NCI-H1417 (cell line): ENCODE data around the gene KLF4.

Experiments
- DNase-seq, 3 experiments: peaks; one replicate each; lab custom pipeline; 2025; lab: John Stamatoyannopoulos, UW

The KLF4 gene

DNA sequence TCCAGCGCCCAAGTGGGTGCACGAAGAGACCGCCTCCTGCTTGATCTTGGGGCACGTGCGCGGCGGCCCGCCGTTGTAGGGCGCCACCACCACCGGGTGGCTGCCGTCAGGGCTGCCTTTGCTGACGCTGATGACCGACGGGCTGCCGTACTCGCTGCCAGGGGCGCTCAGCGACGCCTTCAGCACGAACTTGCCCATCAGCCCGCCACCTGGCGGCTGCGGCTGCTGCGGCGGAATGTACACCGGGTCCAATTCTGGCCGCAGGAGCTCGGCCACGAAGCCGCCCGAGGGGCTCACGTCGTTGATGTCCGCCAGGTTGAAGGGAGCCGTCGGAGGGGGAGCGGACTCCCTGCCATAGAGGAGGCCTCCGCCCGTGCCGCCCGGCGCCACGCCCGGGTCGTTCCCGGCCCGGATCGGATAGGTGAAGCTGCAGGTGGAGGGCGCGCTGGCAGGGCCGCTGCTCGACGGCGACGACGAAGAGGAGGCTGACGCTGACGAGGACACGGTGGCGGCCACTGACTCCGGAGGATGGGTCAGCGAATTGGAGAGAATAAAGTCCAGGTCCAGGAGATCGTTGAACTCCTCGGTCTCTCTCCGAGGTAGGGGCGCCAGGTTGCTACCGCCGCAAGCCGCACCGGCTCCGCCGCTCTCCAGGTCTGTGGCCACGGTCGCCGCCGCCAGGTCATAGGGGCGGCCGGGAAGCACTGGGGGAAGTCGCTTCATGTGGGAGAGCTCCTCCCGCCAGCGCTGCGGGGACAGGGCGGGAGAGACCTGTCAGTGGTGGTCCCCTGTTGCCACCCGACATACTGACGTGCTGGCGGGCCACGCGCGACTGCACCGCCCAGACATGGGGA, 1.8 kb downstream of the KLF4 start:
- DNase-seq, result no peak

DNA sequence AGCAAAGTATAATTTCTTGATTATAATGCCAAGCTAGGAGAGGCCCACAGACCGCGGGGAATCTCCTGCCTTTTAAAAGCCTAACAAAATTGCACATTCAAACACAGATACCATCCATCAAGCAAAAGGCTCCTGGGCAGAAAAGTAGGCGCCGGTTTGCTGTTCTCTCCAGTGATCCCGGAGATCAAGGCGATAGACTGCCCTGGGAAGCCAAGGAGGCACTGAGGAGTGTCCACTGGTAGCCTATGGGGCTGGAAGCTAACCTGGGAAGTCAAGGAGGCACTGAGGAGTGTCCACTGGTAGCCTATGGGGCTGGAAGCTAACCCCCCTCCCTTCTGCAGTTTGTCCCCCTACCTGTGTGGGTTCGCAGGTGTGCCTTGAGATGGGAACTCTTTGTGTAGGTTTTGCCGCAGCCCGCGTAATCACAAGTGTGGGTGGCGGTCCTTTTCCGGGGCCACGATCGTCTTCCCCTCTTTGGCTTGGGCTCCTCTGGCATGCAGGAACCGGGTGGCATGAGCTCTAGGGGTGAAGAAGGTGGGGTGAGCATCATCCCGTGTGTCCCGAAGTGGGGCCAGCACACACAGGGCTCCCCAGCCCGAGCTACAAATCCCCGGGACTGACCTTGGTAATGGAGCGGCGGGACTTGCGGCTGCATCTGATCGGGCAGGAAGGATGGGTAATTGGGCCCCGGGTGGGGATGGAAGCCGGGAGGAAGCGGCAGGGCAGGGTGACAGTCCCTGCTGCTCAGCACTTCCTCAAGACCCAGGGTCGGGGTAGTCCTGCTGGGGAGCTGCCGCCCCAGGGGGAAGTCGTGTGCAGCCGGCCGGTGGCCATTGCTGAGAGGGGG, 2.7 kb downstream of the KLF4 start:
- DNase-seq, result no peak

DNA sequence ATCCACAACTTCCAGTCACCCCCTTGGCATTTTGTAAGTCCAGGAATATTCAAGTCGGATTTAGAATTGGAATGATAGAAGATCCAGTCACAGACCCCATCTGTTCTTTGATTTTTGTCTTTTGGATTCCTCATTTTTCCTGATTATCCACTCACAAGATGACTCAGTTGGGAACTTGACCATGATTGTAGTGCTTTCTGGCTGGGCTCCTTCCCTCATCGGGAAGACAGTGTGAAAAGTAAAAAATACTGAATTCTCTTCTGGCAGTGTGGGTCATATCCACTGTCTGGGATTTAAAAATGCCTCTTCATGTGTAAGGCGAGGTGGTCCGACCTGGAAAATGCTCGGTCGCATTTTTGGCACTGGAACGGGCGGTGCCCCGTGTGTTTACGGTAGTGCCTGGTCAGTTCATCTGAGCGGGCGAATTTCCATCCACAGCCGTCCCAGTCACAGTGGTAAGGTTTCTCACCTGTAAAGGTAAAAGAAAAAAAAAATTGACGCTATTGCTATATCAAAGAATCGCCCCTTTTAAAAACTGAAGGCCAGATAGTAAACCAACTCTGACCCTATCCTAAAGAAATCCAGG, 4.0 kb downstream of the KLF4 start:
- DNase-seq, result no peak

DNA sequence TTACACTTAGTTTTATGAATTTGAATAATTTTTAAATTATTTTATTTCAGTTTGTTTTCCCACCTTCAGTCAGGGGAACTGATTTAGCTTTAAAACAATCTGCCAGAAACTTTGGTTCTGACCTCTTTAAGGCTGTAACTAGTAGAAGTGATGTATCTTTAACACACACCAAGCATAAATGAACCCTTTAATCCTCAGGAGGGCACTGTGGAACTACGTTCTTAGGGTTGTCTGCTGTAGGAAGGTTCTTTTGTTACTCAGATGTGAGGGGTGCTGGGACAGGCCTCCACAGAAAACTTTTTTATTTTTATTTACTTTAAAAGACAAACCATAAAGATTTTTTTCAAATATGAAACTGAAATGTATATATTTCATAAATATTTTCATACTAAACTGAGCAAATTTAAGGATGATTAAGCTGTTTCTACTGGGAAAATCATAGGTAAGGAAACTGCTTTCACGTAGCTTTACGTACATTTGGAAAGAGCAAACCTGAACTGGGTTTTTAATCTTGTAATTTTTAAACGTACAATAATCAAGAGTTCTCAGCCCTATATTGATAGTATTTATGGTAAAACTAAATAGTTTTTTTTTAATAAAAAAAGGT, 5.3 kb downstream of the KLF4 start:
- DNase-seq, result peak; percentile 51 to 91 (median 57)

DNA sequence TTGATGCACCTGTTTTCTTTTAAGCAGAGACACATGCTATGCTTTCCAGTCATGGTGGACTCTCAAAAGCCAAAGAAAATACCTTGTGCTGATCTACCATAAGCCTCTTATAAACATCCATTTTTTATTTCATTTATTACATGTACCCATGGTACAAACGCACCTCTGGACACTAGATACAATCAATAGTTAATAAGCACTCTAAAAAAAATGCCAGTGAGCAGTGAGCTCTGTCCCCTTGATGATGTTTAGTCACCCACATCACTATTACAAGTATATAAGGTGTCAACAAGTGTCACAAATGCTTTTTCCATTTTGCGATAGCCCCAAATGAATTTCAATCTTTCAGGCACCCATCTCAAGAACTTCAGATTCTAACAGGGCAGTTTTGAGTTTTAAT, 5.9 kb downstream of the KLF4 start:
- DNase-seq, result no peak

DNA sequence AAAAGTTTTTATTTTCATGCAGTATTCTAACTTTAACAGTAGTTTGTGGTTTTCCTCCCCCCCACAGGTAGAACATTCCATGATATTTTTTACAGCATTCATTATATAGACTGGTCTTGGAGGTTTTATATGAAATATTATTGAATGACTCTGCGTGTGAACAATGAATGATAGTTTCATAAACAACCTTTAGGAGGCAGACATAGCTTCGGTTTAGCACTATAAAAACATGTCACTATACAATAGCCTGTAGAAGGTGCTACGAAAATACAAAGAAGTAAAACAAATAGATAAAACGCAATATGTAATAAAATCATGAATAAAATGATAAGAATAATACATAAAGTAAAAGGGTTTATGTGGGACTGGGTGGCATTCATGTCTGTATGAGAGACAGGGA, 8.5 kb downstream of the KLF4 start:
- DNase-seq, result peak in 1 of 3 experiments; percentile 54

DNA sequence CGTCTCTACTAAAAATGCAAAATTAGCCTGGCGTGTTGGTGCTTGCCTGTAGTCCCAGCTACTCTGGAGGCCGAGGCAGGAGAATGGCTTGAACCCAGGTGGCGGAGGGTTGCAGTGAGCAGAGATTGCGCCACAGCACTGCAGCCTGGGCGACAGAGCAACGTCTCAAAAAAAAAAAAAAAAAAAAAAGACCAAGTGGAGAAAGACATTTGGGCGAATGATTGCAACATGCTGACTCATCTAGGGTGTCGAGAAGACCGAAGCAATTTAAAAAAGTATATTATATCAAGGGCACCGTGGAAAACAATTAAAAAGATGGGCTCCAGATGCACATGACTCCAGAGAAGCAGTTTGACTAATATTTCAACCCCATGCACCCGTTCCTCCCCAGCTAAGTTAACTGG, 9.2 kb downstream of the KLF4 start:
- no peak for DNase-seq

DNA sequence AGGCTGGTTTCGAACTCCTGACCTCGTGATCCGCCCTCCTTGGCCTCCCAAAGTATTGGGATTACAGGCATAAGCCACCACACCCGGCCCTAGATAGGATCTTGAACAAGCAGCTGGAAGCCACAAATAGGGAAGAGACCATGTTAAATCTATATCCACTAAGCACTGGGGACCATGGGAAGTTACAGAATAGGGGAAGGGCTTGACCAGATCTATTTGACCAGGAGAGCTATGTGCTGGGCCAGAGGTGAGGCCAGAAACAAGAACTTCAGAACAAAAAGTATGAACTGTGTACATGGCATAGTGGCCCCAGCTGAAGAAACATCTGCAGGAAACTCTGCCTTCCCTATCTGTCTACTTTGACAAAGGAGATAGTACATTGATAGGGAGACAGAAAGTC, 10.8 kb downstream of the KLF4 start:
- no peak for DNase-seq

DNA sequence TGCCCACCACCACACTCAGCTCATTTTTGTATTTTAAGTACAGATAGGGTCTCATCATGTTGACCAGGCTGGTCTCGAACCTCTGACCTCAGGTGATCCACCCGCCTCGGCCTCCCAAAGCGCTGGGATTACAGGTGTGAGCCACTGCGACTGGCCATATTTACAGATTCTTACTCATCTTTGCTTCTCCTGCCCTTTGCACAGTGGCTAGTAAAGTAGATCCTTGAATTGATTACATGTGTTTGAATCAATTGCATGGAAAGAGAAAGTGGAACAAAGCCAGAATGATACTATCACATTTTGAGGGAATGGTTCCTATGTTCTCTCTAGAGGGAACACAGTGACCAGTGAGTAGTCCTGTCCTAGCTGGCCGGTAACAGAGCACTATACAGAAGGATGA, 15.4 kb downstream of the KLF4 start:
- DNase-seq, result no peak

DNA sequence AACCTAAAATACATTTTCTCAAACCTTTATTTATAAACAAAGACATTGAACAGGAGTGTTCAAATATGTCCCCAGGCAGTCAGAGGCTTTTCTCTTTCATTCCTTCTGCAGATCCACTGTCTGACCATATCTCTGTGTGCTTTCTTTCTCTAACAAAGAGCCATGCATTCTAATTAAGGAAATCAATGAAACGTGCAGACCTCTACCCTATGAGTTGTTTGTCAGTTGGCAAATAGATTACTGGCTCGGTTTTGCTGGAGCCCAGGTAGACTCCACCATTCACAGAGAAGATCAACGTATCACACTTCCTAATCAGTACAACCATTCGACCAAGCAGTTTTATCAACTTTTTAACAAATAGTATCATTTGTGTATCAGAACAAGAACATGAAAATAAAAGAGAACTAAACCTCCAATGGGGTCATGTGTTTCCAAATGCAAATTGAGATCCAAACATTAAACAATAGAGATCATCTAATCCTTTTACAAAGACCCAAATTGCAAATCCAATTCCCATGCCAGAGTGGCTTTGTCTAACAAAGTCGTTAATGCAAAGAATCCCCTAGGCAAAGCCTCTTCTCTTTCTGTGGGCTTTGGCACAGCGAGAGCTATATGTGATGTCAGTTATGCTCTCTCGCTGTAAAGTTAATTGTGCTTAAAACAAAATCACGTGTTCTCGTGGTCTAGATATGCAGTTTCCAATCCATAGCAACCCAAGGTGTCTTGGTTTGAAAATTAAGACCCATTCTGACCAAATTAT, 16.8 kb downstream of the KLF4 start:
- peak in 1 of 3 experiments; percentile 46 for DNase-seq

DNA sequence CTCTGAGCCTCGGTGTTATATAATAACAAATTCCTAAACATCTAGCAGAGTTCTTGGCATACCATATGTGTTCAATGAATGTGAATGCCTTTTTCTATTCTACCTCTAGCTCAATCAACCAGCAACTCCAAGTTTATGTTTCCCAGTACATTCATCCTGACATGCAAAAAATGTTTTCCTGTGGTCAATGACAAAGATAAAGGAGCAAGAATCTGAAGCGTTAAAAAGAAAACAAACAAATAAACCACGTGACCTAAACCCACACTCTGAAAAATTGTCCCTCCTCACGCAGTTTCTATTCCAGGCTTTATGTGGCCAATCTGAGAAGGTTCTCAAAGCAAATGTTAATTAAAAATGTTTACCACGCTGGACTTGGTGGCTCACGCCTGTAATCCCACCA, 18.0 kb downstream of the KLF4 start:
- no peak for DNase-seq

DNA sequence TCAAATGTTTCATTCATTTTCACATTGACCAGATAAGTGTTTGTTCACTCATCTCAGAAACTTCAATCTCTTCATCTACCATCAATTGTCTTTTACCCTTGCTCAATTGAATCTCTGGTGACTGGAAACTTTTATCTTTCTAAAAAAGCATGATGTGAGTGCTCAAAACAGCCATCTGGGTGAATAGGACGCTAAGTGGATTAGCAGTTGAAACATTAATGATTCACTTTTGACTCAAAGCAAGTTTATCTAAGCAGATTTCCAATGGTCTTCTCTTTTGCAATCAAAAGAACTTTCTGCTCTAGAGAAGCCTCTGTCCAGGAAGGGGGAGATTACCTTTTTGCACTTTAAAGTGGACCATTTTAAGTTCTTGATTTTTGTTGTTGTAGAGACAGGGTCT, 22.2 kb downstream of the KLF4 start:
- no peak for DNase-seq

DNA sequence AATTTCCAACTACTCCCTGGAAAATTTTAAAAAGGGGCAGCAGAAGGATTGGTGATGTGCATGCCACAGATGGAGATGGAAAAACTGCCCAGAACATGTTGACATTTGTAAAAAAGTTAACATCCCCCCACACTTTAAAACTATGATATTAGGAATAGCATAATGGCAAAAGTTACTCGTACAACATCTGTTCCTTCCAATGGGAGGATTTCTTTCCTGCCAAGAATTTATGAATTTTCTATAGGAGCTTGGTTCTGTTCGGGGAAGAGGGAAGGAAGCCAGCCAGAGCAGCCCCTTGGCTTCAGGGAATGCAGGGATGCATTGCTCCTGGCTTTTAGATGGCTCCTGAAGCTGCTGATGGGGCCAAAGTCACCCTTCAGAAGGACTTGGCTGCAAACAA, 22.7 kb downstream of the KLF4 start:
- no peak for DNase-seq

DNA sequence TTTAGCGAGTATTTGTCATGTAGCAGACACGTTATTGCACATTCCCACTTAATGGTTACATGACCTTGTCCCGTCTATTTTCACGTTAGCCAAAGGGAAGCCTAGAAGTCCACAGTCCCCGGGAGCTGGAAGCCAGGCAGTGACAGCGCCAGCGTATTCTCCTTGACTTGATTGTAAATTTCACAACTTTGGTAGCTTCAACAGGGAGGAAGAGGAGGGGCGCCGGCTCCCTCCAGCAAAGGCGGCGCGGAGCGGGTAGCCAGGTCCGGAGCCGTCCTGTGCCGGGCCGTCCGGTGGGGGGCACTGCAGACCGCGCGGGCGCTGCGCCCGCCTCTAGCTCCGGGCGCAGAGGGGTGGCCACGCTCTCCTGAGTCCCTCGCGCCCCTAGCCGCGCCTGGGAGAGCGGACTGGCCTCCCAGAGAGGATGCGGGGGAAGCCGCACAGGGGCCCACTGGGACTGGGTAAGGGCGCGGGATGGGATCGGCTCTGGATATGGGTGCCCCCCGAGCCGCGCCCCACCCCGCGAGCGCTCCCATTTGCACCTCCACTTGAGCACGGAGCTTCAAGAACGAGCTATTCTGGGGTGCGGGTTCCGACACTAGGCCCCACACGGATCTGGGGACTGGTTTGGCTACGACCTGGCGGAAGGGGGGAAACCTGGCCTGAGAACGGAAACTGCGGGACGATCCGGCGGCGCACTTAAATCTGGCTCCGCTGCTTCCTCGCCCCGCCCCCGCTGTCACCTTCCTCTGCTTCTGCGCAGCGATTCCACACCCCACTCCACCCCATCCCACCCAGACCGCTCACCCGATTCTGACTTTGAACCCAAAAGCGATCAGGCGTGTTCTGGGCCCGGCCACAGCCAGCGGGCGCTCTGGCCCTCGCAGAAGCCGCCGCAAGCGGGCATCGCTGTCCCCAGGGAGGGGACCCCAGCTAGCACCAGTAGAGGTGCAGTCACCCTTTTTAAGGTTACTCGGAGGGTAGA, 23.8 kb downstream of the KLF4 start:
- no peak for DNase-seq

DNA sequence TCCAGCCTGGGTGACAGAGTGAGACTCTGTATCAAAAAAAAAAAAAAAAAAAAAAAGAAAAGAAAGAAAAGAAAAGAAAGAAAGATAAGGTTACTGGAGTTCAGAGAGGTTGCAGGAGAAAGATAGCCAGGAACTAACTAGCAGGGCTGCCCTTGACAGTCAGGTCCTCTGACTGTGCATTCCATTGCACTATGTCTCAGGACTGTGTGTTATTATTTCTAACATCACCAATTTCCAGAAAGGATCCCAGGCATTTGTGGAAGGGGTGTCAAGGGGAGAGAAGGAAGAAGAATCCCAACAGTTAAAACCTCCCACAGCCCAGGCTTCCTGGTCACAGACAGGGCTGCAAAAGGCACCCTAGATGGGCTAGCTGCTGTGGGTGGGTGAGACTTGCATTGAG, 25.1 kb downstream of the KLF4 start:
- no peak for DNase-seq

DNA sequence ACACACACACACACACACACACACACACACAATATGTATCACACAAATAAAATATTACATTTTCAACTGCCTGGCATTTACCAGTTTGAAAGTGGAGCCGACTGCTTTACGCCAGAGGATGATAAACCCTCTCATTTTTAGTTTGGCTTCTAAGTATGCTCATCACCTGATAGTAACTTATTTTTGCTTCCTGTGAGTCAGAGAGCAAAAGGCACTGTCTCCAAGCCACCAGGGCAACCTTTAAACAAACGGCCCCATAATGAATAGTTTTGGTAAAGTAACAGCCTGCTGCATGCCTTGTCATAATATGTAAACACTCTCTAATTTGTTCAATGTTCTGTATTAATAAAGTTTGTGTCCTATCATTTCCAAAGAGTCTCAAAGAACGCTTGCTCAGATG, 26.9 kb downstream of the KLF4 start:
- no peak for DNase-seq

DNA sequence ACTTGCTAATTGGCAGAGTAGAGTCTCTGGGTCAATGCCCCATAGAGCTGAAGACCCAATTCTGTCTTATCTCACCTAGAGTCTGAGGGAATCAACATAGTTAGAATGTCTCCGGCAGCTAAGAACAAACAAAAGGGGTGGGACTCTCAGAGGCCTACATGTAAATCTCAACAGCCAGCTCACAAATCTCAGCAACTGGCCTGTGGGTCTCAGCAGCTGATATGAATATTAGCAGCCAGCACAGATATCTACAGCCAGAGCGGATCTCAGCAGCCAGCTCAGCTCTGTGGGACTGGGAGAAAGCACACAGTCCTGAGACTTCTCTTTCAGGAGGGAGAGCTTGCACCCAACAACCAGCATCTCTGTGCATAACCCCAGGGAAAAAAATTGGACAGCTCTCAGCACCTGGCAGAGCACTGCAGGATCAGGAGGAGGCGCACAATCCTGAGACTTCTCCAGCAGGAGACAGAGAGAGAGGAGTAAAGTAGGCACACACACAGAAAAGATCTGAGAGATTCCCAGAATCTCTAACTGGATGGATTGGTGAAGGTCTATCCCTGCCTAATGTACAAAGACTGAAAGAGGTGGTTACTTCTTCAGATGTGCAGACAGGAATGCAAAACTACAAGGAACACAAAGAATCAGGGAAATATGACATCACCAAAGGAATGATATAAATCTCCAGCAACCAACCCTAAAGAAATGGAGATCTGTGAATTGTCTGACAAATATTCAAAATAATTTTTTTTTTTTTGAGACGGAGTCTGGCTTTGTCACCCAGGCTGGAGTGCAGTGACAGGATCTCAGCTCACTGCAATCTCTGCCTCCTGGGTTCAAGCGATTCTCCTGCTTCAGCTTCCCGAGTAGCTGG, 29.2 kb downstream of the KLF4 start:
- DNase-seq, result no peak

DNA sequence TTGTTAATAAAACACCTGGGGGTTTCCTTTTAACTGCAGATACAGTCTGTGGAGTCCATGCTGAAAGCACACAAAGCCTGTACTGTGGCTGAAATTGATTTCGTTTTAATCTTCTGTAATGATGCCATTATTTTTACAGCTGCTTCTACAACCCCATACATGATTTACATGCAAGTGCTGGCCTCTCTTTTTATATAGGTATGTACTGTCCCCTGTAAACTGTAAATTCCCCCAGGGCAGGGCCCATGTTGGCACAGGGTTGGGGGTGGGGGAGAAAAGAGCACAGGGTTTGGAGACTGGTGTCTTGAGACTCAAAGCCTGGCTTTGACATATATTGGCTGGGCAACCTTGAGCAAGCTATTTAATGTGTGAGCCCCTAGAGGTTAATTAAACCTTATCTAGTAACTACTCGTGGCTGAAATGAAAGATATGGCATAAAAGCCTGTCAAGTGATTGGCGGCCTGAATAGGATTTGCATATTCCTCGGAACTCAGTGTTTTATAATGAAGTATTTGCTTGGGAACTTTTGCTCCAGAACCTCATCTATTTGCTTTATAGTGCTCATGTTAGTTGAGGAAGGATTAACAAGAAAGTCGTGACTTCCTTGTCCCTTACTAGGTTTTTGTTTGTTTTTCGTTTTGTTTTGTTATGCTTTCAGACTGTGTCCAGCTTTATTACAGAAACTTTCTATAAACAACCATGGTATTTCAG, 34.0 kb downstream of the KLF4 start:
- DNase-seq, result peak in 1 of 3 experiments; percentile 23

DNA sequence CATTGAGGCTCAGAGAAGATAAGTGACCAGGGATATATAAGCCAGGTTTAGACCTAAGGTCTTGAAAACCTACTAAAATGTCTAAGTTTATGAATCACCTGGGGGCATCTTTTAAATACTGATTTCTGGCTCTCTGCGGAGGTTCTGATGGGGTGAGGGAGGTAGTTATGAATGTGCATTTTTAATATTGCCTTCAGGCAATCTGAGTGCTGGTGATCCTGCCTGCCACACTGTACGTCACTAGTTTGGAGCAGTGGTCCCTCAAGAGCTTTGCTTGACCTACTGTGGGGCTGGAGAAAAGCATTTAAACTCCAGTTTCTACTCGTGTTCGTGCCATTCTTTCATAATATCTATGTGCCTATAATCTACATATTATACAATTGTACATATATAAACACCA, 36.1 kb downstream of the KLF4 start:
- DNase-seq, result no peak
